Mucosa of gallbladder (tissue), 1 donor: ENCODE measurements around the gene HPCAL1. TPM values are rescaled to one million over a fixed set of nuclear protein-coding genes. Genes with fewer than 3 reads are reported as not detected.
"Not testable (repeated sequence)": the region's sequence is repeated elsewhere in the genome, so short reads cannot be mapped to it uniquely, and the experiment has no call there.

Source experiments
- DNase-seq: peaks from one replicate; pipeline ENCODE4 v3.0.0-alpha.2; 2020; ENCODE audit warnings: low spot score
- total RNA-seq: library from RNA; stranded (reverse); gene quantifications from one replicate; pipeline ENCODE4 v1.2.1, GENCODE V29; 2021
- donor health status: DM: no; HTN: no; CAD: no.

The HPCAL1 gene
- total RNA-seq = 44.0 TPM

DNA sequence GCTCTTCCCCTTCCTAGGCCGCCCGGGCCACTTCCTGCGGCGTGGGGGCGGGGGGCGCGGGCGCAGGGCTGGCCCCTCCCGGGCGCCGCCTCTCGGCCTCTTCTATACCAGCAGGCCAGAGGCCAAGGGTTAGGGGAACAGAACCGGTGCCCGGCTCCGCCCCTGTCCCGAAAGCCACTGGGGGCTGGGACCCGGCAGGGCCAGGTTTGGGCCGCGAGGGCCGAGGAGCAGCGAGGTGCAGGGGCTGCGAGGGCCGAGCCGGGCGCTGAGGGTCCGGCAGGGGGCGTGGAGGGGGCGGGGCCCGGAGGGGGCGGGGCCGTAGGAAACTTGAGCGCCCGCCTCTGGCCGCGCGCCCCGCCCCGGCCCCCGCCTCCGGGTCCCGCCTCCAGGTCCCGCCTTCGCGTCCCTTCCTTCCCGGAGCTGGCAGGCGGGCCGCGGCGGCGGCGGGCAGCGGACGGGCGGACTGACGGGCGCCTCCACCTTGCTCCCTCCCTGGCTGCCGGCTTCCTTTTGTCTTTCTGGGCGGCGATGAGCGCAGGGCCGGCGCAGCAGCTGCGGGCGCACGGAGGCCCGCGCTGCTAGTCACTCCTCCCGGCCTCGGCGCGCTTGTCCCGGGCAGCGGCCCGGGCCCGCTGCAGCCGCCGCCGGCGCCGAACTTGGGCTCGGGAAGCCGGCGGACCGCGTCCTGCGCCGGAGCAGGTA is at the start of gene HPCAL1:
HPCAL1 (plus strand) TSS at position 426 of the 702 bp plus-strand sequence. CDS start 116,854 bp downstream, outside the sequence.
- peak; percentile 88 for DNase-seq

DNA sequence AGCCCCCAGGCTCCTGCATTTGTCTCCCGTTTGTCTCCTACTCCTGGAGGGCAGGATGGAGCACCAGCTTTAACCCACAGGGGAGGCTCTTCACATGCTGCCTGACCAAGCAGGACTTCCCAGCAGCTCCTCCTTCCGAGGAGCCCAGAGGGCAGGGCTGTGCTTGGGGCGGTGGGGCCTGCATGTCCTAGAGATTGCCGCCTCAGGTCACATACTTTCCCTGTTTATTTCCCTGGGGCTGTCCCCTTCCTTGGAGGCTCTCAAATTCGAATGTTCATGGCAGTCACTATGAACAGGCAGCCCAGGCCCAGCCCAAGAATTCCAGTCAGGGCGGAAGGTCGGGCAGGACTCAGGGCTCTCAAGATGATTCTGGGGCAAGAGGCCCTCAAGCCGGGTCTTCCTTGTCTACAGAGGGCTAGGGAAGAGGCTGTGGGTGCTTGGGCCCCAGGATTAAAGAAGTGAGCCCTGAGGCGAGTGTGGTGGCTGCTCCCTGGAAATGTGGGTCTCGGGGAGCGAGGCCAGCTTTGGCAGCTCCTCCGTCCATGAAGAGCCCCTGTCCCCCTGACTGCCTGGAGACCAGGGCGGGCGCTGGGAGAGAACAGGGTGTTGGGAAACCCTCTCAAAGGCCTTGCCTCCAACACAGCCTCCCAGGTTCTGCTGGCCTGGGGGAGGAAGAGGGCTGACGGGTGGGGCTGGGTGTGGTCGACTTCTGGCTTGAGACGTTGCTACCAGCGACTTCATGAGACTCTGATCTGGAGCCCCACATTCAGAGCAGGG is 48.9 kb upstream of the HPCAL1 start:
- no peak for DNase-seq

DNA sequence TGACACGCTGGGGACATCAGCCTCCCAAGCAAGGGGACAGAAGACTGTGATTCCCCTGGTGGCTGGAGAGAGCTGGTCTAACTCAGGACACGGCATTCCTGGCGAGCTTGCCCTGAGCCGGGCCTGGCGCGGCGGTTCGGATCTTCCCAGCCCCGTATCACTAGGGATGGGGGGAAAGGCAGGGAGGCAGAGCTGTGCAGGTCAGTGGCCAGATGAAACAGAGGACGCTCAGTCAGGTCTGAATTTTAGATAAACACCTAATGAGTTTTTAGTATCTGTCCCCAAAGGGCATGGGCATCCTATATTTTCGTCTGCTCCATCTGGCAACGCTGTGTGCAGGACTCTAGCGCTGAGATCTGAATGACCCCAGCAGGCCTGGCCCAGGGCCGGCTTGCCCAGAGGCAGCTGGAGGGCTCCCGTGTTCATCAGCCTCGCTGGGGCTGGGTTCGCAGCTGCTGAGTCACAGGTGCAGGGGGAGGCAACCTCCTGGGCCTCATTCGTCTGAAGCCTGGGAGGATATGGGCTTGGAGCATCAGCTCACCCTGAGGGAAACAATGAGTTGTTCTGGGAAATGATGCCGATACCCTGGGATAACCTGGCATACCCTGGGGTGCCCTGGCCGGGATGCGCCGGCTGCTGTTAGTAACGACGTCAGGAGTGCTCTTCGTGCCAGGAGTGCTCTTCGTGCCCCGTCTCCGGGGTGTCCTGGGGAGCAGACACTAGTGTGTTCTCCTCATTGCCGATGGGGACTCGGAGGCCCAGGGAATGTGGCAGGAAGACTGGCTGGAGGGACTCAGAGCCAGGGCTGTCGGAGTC is 48.1 kb upstream of the HPCAL1 start:
- no peak for DNase-seq

DNA sequence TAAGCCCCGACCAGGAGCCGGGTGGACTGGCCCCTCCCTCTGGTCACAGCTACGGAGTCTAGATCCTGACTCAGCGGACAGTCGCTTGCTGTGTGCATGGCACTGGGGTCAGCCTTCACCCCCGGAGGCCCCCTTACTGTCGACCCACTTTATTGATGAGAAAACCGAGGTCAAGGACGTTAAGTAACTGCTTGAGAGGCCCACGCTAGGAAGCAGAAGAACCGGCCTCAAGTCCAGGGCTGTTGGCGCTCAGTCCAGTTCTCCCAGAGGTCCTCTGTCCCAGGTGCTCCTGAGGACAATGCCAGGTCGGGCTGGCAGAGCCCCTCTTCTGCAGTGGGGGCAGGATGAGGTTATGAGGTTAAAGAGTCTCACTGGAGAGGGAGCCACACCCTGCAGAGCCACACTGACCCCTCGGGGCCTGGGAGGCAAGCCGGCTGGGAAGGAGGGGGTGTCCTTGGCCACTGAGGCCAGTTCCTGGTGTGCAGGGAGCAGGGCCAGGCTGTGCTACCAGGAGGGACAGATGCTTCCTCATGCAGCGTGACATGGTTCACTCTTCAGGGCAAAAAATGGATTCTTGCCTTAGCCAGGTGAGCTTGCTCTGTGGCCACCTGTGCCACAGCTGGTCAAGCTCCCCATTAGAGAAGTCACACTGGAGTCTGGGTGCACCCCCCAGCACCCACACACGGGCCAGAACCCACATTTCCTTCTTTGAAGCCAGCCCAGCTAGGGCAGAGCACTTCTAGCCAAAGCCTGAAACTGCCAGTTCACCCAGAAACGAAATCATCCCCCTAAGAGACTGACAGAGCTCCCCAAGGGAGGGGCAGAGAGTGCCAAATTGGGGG is 47.3 kb upstream of the HPCAL1 start:
- DNase-seq = no peak

DNA sequence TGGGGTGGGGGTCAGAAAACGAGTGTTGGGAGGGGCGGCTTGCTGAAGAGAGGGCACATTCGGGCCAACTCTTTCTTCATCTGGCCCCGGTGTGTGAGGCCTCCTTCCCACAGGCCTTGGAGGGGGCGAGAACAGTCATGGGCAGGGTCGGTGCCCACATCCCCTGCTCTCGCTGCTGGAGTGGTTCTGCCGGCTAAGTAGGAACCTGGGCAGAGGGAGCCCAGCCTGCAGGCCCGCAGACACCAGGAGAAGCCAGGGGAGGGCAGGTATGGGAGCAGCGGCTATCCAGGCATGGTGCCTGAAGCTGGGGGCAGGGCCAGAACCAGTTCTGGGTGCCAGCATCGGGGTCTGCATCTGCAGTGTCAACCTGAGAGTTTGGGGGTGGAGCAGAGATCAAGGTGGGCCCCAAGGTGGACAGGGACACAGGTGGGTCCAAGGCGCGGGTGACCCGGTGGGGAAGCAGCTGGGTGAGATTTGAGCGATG is 46.6 kb upstream of the HPCAL1 start:
- no peak for DNase-seq

DNA sequence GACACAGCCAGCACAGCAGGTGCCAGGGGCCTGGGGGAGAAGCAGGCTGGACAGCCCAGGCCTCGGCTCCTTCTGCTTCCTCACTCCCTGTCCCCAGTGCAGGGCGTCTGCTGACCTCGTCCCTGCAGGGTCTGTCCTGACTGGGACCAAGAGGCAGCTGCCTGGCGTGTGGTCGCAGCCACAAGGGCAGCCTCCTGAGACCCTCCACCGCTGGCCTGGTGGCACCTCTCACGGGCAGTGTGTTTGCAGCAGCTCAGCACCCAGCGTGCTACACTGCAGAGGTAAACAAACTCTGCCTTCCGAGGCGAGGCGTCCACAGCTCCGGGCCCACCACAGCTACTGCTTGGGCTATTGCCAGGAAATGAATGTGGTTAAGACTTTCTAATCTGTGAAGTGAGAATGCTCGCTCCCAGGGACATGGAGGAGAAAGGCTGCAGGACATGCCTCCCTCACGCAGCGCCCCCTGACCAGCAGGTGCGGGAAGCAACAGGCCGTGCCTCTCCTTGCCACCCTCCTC is 46.1 kb upstream of the HPCAL1 start:
- DNase-seq = no peak

DNA sequence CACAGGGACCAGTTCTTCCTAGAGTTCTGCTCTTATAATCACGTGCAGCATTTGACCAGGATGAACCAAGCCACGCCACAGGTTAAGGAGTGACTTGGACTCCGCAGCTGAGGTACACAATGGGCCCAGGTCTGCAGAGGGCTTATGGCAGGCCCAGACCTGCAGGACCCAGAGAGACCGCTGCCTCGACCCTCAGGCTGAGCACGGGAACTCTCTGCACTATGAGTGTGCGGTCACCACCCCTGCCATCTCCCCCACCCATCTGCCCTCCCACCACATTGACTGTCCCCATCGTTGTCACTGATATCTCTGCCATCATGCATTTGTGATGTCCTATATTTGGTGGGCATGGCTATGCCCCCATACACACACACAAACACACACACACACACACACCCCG is 45.7 kb upstream of the HPCAL1 start:
- DNase-seq = no peak

DNA sequence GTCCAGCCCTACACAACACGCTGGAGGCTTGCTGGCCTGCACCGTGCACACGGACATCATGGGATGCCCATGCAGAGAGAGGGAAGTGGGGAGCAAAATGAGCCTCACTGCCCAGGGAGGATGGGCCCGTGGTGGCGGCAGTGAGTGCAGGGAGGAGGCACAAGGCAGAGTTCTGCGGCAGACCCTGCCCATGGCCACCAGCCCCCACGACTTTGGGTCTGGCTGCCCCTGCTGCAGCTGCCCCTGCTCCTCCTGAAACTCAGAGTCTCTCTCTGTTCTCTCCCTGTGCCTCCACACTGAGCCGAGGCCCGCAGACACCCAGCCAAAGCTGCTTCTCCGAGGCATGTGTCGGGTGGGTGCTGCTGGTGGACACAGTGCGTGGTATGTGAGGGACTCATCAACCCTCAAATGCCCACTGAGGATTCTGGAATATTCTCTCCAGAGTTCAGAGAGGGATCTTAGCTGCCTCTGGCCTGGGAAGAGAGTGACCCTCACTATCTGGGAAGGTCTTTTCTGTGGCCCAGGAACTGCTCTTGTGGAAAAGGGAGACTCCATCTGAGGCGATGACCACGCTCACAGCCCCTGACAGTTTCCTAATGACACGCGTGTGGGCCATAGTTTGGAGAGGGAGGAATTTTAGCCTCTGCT is 45.1 kb upstream of the HPCAL1 start:
- no peak for DNase-seq

DNA sequence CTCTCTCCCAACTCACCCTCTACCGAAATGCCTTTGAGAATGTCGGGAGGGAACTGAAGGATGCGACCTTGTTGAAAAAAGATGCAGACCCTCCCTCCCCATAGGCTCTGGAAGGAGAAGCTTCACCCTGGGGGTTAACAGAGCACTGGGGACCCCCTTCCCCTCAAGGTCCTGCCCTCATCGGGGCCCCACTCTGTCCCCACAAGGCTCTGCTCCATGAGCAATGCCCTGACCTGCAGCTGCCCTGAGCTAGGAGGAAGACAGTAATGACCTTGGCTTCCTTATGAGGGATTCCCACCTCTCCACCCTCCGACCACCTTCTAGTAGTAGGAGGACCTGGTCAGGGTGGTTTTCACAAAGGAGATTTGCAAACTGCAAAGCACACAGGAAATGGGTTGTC is 44.4 kb upstream of the HPCAL1 start:
- no peak for DNase-seq

DNA sequence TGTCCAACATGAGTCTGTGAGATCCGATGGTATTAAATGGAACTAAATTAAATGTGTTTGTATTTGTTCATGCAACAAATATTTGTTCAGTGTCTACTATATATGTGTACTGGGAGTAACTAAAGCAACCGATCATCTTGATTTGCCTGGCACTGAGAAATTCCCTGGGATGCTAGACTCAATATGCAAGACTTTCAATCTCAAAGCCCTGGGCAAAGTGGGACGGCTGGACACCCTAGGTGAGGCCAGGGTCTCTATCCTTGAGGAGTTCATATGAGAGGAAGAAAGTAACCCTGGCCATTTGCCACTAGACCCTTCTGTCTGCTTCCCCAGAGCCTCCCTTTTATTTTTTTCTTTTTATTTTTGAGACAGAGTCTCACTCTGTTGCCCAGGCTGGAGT is 44.0 kb upstream of the HPCAL1 start:
- DNase-seq = no peak

DNA sequence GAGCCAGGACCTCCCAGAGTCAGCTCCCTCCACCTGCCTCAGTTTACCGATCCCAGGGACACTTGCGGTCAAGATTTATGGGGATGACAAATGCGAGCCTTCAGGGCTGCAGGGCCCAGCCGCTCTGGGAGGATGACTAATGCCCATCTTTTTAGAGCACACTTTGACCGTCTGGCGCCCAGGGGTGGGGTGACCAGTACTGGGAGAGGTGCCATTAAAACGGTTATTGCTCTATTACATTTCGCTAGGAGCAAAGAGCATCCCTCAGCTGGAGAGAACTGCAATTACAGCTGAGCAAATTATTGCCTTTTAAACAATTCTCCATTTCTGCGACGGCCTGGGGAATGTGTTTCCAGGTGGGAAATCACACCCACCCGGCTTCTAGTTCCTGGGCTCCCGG is 42.6 kb upstream of the HPCAL1 start:
- no peak for DNase-seq

DNA sequence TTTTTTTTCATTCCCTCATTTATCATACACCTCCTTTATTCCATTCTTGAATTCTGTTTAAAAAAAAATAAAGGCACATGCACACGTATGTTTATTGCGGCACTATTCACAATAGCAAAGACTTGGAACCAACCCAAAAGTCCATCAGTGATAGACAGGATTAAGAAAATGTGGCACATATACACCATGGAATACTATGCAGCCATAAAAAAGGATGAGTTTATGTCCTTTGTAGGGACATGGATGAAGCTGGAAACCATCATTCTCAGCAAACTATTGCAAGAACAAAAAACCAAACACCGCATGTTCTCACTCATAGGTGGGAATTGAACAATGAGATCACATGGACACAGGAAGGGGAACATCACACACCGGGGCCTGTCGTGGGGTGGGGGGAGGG is 39.2 kb upstream of the HPCAL1 start:
- not testable (repeated sequence) for DNase-seq

DNA sequence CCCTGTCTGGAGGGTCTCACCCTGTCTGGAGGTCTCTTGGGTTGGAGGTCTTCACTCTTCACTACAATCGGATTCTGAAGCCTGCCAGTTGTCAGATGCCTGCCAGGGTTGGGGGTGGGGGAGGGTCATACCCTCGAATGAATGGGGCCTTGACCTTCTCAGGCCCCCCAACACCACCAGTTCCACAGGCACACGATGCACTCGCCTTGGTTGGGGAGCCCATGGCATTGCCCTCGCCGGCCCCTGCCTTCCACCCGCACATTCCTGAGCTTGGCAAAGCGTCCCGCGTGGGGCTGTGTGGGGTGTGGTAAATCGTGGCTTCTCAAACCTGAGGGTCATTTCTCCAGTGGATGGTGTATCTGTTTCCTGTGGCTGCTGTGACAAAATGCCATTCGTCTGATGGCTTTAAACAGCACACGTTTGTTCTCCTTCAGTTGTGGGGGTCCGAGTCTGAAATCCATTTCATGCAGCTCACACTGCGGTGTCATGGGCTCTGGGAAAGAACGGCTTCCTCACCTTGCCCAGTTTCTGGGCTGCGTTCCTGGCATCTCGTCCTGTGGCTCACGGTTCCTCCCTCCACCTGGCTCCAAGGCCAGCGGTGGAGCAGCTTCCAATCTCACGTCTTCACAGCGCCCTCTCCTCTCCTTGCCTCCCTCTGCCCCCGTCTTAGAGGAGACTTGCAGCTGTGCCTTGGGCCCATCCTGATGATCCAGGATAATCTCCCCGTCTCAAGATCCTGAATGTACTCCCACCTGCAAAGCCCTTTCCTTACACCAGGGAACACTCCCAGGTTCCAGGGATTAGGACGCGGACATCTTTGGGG is 38.0 kb upstream of the HPCAL1 start:
- DNase-seq = no peak

DNA sequence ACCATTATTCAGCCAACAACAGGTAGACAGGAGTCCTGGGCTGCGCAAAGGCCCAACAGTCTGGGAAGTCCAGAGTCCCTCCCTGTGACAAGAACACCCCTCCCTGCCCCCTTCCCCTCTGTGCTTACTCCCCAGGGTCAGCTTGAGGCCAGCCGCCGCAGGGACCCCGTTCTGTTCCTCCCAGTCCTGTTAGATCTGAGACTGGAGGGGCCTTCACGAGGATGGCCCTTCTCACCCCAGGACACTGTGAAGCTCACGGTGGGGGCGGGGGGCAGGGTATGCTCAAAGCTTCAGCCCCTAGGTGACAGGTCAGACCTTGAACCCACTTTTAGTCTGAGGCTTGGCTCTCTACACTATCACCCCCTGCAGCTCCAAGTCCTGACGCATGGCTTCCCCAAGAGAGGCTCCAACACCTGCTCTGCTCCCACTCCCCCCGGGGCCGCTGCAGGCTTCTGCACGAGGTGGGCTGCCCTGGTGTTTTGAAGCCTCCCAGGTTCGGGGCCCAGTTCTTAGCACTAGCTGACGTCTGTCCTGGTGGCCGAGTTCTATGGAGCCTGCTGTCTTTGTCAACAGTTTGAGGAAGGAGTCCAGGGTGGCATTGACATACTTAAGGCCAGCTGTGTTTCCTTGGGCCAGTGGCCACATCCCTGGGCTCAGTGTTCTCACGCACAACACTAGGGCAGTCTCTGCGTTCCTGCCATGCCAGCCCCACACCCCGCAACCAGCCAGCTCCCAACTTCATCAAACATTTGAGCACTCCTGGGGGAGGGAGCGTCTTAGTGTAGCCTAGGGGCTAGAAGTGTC is 37.2 kb upstream of the HPCAL1 start:
- DNase-seq = no peak

DNA sequence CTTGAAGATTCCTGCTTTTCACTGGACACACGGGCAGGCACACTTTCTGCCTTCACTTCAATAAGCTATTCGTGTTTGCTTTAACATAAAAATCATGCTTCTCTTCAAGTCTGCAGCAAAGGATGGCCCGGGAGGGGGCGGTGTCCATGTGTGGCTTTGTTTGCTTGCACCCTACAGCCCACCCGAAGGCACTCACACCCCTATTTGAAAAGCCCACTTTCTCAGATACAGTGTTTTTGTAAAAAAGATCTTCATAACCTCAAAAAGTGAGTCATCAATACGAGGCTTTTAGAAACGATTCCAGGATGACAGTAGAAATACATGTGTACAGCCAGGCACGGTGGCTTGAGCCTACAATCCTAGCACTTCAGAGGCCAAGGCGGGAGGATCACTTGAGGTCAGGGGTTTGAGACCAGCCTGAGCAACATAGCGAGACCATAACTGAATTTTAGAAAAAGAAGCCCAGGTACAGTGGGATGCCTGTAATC is 36.5 kb upstream of the HPCAL1 start:
- no peak for DNase-seq

DNA sequence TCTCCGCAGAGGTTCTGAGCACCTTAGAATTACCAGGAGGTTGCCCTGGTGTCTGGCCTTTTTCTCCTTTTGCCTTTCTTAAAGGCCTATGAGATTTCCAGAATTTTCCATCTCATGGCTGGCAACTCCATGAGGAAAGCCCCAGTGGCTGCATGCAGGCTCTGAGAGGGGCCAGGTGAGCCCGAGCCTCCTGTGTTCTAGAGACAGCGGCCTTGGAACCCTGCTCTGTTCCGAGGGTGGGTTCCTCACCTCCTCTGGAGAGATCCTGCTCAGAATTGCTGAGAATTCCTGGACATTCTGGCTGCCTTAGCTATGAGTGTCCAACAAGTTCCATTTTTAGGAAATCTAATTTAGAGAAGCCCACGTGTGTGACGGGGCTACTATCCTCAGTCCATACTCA is 35.7 kb upstream of the HPCAL1 start:
- DNase-seq = no peak

DNA sequence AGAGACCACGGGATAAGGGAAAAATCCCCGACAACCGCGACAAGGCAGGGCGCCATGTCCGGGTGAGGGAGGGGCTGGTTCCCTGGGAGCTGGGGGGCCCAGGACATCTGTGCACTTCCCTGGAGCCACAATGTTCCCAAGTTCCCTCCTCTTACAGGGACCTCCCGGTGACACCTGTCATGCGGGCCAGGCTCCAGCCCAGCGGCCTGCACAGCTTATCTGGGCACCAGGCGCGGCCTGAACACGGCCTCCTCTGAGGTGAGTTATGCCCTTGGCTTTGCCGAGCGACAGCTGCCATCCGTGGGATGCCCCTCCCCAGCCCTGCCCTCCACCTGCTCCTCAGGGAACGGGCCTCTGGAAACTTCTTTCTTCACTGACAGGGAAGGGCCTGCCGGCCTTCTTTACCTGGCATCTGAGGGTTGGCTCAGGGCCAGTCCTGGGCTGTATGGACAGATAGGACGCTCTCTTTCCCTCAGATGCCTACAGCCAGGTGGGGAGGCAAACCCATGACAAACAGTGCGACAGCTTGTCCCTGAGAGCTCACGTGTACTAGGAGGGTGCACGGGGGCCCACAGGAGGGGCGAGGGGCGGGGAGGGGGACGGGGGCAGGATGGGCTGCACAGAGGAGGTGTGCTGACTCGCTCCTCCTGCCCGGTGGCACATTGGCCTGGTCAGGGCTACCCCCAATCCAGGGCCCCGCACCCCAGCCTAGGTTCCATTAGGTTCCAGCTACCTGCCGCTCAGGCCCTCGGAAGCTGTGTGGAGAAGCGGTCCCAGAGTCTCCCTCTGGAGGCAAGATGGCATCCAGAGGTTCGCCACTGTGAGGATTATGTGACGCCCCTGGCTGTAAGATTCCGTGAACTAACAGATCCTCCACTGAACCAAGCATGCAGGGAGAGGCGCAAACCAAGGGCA is 34.9 kb upstream of the HPCAL1 start:
- DNase-seq = peak; percentile 68

DNA sequence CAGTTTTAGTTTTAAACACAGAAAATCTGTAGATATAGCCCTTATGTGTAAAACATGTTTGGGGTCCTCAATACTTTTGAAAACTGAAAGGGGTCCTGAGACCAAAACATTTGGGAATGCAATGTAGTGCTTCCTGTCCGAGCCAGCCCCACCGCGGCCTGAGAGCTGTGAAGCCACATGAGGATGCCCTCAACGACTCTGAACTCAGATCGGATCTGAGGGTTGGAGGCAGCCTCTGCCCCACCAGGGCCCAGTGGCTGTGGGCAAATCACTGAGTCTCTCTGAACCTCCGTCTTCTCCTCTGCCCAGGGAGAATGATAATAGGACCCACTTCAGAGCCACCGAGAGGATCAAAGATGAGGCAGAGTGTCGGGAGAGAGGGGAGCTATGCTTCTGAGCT is 33.4 kb upstream of the HPCAL1 start:
- no peak for DNase-seq
